ENCODE data around the gene UNC5B. TPM values are rescaled to one million over a fixed set of nuclear protein-coding genes. Genes with fewer than 3 reads are reported as not detected.
A peak's percentile ranks its signal among the peaks of the same experiment; 100 is the strongest.

The UNC5B gene
- total RNA-seq, 4 donors from 2014 or later: 3.4 to 5.2 (median 3.9) TPM

DNA sequence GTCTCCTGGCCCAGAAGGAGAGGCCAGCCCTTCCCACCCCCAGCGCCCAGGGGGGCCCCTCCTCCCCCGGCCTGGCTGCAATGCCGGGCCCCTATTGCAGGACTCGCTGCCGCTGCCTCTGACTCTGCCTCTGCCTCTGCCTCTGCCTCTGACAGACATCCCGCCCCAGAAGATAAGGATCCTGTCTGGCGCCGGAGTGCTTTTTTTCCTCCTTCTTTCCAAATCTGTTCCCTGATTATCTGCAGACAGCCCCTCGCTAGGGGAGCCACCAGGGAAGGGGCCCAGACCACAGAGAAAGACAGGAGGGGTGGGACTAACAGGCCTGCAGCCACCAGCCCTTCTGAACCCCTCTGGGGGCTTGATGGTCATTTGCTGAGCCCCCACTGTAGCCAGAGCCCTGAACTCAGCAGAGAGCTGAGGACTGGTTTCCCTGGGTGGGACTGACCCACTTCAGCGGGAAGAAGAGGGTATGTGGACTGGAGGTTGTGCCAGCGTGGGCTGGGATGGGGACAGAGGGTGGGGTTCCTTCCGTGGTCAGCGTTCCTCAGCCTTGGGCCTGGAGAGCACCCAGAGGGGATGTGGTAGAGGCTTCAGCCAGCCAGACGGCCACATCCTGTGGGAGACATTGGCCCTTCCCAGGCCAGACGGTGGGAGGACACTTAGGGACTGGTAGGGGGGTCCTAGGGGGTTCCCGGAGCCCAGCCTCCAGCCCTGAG is 22.8 kb downstream of the UNC5B start:
- TF ChIP-seq CTCF (IDR thresholded peaks at IDR 0.05): no peak

DNA sequence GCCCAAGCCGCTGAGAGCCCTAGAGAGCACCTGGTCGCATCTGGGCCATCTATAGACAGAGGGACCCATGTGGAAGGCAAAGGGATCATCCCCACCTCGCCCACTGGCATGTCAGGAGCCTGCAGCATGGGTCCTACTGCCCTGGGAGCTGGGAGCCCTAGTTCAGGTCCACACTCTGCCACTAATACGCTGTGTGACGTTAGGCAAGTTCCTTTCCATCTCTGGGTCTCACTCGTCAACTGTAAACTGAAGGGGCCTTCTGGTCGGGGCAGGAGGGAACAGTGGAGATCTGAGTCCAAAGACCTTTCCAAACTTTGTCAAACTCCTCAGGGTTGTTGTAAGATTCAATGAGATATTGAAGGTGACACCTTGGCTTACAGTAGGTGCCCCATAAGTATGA is 23.4 kb downstream of the UNC5B start:
- ATAC-seq (ENCODE audit: low FRiP score): no peak
- DNase-seq (ENCODE audit: low spot score): no peak
- TF ChIP-seq CTCF (IDR thresholded peaks at IDR 0.05): no peak

More for the DNA sequence above, 22.8 kb downstream of the UNC5B start:
- ATAC-seq (ENCODE audit: low FRiP score) (peak; percentile 12), DNase-seq (ENCODE audit: low spot score) (no peak)

DNA sequence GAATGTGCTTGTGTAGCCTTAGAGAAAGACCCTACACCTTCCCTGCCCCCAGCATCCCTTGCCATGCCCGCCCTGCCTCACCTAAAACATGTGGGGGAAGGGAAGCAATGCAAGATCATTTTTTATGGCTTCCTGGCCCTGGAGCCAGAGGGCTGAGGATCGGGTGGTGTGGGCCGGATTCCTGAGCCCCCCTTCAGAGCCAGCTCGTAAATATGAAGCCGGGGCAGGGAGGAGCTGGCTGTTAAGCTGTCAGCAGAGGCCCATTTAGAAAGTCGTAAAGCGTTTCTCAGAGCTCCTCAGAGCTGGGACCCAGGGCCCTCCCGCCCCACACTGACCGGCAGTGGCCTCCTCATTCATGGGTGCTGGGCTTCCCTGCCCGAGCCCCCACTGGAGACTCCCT is 23.9 kb downstream of the UNC5B start:
- ATAC-seq (ENCODE audit: low FRiP score) (no peak), DNase-seq (ENCODE audit: low spot score) (no peak)
- TF ChIP-seq CTCF (IDR thresholded peaks at IDR 0.05): no peak

- DNase-seq (ENCODE audit: low spot score) (no peak), ATAC-seq (ENCODE audit: low FRiP score) (no peak)
- TF ChIP-seq CTCF (IDR thresholded peaks at IDR 0.05): no peak
Observed at GRCh38 chr10:71236822-71237682, 24.7 kb downstream of the UNC5B start.

GRCh38 chr10:71237843-71238623 is 25.7 kb downstream of the UNC5B start:
- DNase-seq (ENCODE audit: low spot score) (no peak), ATAC-seq (ENCODE audit: low FRiP score) (no peak)
- TF ChIP-seq CTCF (IDR thresholded peaks at IDR 0.05): no peak

DNA sequence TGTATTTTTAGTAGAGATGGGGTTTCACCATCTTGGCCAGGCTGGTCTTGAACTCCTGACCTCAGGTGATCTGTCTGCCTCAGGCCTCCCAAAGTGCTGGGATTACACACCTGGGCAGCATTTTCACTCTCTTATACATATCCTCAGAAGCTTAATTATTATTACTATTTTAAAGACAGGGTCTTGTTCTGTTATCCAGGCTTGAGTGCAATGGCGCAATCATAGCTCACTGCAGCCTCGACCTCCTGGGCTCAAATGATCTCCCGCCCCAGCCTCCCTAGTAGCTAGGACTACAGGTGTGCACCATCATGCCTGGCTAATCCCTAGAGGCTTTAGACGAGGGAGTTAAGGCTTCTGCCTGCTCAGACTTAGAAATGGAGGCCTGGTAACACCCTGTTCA is 26.3 kb downstream of the UNC5B start:
- ATAC-seq (ENCODE audit: low FRiP score) (no peak), DNase-seq (ENCODE audit: low spot score) (no peak)
- no peak for TF ChIP-seq CTCF (IDR thresholded peaks at IDR 0.05)

Measured in omental fat pad (tissue), 4 donors.